ENCODE measurements around the gene MICAL1.

The MICAL1 gene

DNA sequence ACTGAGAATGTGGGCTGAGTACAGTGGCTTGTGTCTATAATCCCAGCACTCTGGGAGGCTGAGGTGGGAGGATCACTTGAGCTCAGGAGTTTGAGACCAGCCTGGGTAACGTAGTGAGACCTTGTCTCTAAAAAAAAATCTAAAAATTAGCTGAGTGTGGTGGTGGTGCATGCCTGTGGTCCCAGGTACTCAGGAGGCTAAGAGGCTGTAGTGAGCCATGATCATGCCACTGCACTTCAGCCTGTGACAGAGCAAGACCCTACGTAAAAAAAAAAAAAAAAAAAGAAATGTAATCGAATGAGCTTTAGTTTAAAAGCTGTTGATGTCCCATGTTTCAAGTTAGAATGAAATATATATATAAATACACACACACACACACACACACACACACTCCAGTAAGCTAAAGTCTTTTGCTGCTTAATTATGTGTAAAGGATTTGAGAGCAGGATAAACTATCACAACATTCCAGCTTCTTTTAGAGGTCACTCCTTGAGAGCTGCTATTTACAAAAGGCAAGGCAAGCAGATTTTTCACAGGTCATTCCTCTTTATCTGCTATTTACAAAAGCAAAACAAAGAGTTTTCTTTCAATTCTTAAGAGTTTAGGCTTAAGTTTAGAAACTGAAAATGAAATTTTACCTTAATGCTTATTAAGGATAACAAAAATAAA lies 4.7 kb upstream of the MICAL1 start:
- H3K4me2 ChIP-seq (ENCODE audit: low read depth, low read length), result peak overlapping the region; percentile 58
- TF ChIP-seq EZH2 (optimal IDR thresholded peaks at IDR 0.05; ENCODE audit: low read depth, low read length), result no peak
- TF ChIP-seq EZH2phosphoT487 (IDR thresholded peaks at IDR 0.05; ENCODE audit: low read length), result no peak
- TF ChIP-seq, protein P1, sequence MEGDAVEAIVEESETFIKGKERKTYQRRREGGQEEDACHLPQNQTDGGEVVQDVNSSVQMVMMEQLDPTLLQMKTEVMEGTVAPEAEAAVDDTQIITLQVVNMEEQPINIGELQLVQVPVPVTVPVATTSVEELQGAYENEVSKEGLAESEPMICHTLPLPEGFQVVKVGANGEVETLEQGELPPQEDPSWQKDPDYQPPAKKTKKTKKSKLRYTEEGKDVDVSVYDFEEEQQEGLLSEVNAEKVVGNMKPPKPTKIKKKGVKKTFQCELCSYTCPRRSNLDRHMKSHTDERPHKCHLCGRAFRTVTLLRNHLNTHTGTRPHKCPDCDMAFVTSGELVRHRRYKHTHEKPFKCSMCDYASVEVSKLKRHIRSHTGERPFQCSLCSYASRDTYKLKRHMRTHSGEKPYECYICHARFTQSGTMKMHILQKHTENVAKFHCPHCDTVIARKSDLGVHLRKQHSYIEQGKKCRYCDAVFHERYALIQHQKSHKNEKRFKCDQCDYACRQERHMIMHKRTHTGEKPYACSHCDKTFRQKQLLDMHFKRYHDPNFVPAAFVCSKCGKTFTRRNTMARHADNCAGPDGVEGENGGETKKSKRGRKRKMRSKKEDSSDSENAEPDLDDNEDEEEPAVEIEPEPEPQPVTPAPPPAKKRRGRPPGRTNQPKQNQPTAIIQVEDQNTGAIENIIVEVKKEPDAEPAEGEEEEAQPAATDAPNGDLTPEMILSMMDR (IDR thresholded peaks at IDR 0.05; ENCODE audit: low read length), result no peak
- DNase-seq, result peak; percentile 63
- H3K36me3 ChIP-seq (replicated peaks; ENCODE audit: insufficient read depth, low read length), result peaks cover 6% of the 10 kb centered on the region; the same call in 1 of the 2 replicates
- H3K9ac ChIP-seq (ENCODE audit: low read length), result peak overlapping the region; percentile 27; the same call in 1 of the 2 replicates
- no peaks in the 10 kb centered on the region for H3K27me3 ChIP-seq (replicated peaks; ENCODE audit: insufficient read depth, low read length)
- H3K79me2 ChIP-seq (ENCODE audit: low read length), result peaks cover 61% of the 10 kb centered on the region
- H3K27ac ChIP-seq (ENCODE audit: low read length), result peak overlapping the region; percentile 85
- H2AFZ ChIP-seq (ENCODE audit: low read length), result no peak overlapping the region
- no peaks in the 10 kb centered on the region for H3K9me3 ChIP-seq (replicated peaks; ENCODE audit: insufficient read depth, low read length)
- H3K4me1 ChIP-seq (ENCODE audit: low read length), result peaks cover 56% of the 10 kb centered on the region
- H3K9me2 ChIP-seq (replicated peaks; ENCODE audit: insufficient read depth, low read length), result no peaks in the 10 kb centered on the region
- H3F3A ChIP-seq (ENCODE audit: insufficient read depth, low read length), result peaks cover 48% of the 10 kb centered on the region
- no peaks in the 10 kb centered on the region for H4K20me1 ChIP-seq (ENCODE audit: insufficient read depth, low read length)
- H3K4me3 ChIP-seq (ENCODE audit: low read length), result peak overlapping the region; percentile 39; the same call in 1 of the 2 replicates

DNA sequence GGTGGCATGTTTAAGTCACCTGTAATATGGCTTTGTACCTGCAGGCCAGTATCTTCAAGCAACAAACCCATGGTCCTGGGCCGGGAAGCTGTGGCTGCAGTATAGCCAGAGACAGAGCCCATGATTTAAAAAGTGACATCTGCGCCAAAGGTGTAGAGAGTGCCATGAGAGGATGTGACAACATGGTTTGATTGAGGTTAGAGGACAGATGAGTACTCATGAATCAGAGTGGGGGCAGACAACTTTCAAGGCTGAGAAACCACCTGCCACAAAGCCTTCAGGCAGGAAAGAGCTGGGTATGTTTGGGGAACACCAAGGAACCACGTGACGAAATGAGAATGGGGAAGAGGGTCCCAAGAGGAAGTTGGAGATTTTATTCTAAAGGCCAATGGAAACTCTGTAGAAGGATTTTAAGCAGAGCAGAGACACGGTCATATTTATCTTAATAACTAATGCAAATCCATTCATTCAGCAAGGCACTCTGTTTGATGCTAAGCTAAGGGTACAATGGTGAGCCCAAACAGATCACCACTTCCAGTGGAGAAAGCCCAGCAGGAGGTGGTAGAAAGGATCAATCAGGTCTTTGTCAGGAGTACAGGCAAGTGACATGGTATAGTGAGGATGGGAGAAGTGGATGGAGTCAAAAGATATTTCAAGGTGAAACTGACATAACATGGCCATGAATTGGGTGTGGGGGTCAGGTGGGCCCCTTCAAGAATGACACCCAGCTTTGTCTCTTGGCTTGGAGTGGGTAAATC lies 3.4 kb upstream of the MICAL1 start:
- H3K27me3 ChIP-seq (replicated peaks; ENCODE audit: insufficient read depth, low read length), result no peaks in the 10 kb centered on the region
- H2AFZ ChIP-seq (ENCODE audit: low read length), result no peak overlapping the region
- peaks cover 60% of the 10 kb centered on the region for H3K79me2 ChIP-seq (ENCODE audit: low read length)
- H3K27ac ChIP-seq (ENCODE audit: low read length), result peak overlapping the region; percentile 85; the same call in 1 of the 2 replicates
- H3K9ac ChIP-seq (ENCODE audit: low read length), result no peak overlapping the region; the same call in 1 of the 2 replicates
- DNase-seq, result peak; percentile 16
- no peaks in the 10 kb centered on the region for H3K9me2 ChIP-seq (replicated peaks; ENCODE audit: insufficient read depth, low read length)
- TF ChIP-seq EZH2 (optimal IDR thresholded peaks at IDR 0.05; ENCODE audit: low read depth, low read length) (no peak), EZH2phosphoT487 (IDR thresholded peaks at IDR 0.05; ENCODE audit: low read length) (no peak)
- TF ChIP-seq, protein P1 (IDR thresholded peaks at IDR 0.05; ENCODE audit: low read length), result no peak
- H4K20me1 ChIP-seq (ENCODE audit: insufficient read depth, low read length), result no peaks in the 10 kb centered on the region
- no peaks in the 10 kb centered on the region for H3K9me3 ChIP-seq (replicated peaks; ENCODE audit: insufficient read depth, low read length)
- H3K4me1 ChIP-seq (ENCODE audit: low read length), result peaks cover 58% of the 10 kb centered on the region
- H3K4me2 ChIP-seq (ENCODE audit: low read depth, low read length), result peak overlapping the region; percentile 58
- no peak overlapping the region for H3K4me3 ChIP-seq (ENCODE audit: low read length)
- peaks cover 57% of the 10 kb centered on the region for H3F3A ChIP-seq (ENCODE audit: insufficient read depth, low read length)
- H3K36me3 ChIP-seq (replicated peaks; ENCODE audit: insufficient read depth, low read length), result peaks cover 3% of the 10 kb centered on the region; the same call in 1 of the 2 replicates

DNA sequence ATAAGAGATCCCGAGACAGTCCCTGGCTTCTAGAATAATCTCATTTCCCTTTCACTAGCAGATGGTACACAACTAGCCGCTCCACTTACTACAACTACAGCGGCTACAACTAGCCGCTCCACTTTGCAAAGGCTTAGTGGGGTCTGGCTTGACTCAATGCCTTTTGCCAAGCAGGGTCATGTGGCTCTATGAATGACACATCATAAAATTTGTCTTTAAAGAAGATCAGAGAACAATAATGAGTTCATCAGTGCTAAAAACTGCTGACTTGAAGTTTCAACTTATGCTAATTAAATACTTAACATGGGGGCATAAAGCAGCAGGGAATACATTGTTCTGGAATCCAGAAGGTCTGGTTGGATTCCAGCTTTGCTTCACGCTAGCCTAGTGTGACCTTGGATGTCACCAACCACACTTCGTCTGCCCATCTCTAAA lies 2.0 kb upstream of the MICAL1 start:
- H3K4me3 ChIP-seq (ENCODE audit: low read length), result no peak overlapping the region
- H3K4me2 ChIP-seq (ENCODE audit: low read depth, low read length), result no peak overlapping the region

More for the DNA sequence above, 2.0 kb upstream of the MICAL1 start:
- Histone ChIP-seq H3K36me3 (replicated peaks; ENCODE audit: insufficient read depth, low read length) (0 out of 2 replicates have a peak, but pooled peaks cover 3% of the 10 kb centered on the region), H4K20me1 (ENCODE audit: insufficient read depth, low read length) (no peaks in the 10 kb centered on the region), H3K9me2 (replicated peaks; ENCODE audit: insufficient read depth, low read length) (no peaks in the 10 kb centered on the region), H3F3A (ENCODE audit: insufficient read depth, low read length) (peaks cover 57% of the 10 kb centered on the region), H3K27me3 (replicated peaks; ENCODE audit: insufficient read depth, low read length) (no peaks in the 10 kb centered on the region), H2AFZ (ENCODE audit: low read length) (no peak overlapping the region), H3K9ac (ENCODE audit: low read length) (no peak overlapping the region), H3K79me2 (ENCODE audit: low read length) (peaks cover 58% of the 10 kb centered on the region), H3K27ac (ENCODE audit: low read length) (no peak overlapping the region), H3K4me1 (ENCODE audit: low read length) (peaks cover 63% of the 10 kb centered on the region), H3K9me3 (replicated peaks; ENCODE audit: insufficient read depth, low read length) (no peaks in the 10 kb centered on the region)
- DNase-seq, result no peak
- TF ChIP-seq EZH2 (optimal IDR thresholded peaks at IDR 0.05; ENCODE audit: low read depth, low read length), result no peak
- TF ChIP-seq EZH2phosphoT487 (IDR thresholded peaks at IDR 0.05; ENCODE audit: low read length), result no peak
- TF ChIP-seq, protein P1 (IDR thresholded peaks at IDR 0.05; ENCODE audit: low read length), result no peak

Measured in MM.1S (cell line).